Medulla oblongata (tissue), 1 donor: ENCODE data around the gene LARGE1.

Experiments used
- DNase-seq: peaks from one replicate; pipeline ENCODE4 v3.0.0-alpha.2; 2015; ENCODE audit errors: extremely low spot score

LARGE1 gene

DNA sequence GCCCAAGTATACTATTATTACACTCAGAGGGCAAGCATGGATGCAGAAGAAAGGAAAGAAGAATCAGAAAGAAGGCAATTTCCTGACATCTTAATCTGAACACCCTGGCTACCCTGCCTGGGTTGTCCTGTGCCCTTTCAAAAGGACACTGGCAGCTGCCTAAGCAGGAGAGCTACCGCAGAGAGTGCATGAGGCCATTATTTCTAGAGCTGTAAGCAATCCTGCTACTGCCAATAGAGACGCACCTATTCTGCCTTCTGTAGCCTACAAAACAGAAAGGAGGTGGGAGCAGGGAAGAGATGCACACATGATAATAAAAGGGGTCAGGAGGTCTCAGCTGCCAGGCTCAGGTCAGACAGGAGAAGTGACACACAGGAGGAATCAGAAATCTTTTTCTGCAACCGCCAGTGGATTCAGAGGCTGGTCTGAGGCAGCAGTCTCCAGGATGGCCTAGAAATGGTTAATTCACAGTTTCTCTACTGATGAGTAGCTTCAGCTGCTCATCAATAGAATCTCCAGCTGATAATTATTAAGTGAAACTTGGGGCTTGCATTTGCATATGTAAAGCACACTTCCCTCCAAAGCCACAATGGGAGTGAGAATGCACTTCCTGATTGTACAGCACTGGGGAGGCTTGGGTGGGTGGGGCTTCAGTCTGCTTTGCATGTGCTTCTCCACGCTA, 253.9 kb downstream of the LARGE1 start:
- no peak for DNase-seq

- DNase-seq = peak; percentile 21
Measured at GRCh38 chr22:33659448-33659847, 260.8 kb downstream of the LARGE1 start.

DNA sequence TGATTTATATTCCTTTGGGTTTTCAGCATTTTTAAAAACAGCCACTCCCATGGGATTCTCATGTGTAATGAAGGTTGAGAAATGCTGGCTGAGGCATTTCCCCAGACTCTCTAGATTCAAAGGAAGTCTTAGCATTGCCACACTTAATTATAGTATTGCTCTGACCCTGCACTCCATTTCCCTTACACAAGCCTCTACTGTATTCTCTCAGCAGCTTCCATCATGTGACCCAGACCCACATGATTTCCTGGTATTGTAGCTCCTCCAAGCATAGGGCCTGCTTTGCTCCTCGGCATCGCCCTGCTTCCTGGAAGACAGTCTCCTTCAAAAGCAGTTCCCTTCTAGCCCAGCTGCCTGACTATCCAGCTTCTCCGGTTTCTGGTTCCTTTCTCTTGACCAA, 261.5 kb downstream of the LARGE1 start:
- DNase-seq = no peak

- no peak for DNase-seq
Measured at GRCh38 chr22:33657670-33658069, 262.6 kb downstream of the LARGE1 start.

DNA sequence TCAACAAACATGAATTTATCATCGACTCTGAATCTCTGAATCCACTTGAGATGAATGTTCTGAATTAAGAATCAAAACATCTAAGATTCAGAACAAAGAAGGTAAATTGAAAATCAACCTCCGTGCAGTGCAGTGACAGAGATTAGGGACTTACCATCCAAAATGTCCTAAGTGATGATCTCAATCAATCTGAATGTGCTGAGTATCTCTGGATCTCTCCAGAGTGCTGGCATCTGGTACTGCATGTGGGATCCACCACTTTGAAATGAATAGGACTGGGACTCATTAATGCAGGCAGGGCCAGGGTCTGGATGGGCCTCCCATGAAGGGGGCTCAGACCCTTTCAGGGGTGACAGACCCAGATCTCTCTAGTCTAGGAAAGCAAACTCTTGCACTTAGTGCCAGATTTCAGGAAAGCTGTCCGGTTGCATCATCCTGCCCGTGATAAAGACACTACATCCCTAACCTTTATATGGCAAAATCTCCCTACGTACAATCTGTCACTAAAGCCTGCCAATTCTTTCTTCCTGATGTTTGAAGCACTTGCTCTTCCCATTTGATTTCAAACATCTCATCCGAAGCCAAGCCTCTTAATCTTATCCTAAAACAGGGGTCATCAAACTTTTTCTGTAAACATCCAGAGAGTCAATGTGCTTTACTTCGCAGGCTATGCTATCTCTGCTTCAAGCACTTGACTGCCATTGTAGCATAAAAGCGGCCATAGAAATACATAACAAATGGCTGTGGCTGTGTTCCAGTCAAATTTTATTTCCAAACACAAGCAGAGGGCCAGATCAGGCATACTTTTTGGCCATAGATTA, 263.3 kb downstream of the LARGE1 start:
- DNase-seq = no peak

DNA sequence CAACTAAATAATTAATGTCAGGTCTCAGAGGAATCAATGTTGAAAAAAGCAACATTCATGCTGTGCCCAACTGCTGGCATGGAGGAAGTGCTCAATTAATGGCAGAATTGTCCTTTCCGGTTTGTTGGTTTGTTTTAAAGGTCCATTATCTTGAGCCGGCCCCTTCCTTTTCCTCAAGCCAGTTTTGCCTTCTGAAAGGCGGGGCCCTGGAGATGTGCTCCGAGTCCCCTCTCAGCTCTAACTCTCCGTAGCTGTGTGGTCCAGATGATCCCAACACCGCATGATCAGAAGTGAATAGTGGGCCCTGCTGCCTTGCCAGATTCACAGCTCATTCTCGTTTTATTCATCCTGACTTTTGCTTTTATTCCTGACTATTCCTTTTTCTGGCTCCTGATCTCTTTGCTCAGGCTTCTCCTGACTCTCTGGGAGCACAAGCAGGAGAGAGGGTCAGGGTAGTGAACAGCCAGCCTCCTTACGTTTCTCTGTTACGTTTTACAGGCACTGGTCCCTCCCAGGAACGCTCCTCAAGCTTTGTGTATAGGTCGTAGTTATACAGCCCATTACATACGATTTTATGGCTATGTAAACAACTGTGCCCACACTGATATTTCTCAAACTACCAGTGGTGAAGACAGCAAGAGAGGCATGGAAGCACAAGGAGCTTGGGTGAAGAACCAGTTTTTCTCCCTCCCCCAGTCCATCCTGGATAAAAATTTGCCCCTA, 265.9 kb downstream of the LARGE1 start:
- no peak for DNase-seq

- DNase-seq = no peak
Measured at GRCh38 chr22:33653532-33654063, 266.7 kb downstream of the LARGE1 start.

DNA sequence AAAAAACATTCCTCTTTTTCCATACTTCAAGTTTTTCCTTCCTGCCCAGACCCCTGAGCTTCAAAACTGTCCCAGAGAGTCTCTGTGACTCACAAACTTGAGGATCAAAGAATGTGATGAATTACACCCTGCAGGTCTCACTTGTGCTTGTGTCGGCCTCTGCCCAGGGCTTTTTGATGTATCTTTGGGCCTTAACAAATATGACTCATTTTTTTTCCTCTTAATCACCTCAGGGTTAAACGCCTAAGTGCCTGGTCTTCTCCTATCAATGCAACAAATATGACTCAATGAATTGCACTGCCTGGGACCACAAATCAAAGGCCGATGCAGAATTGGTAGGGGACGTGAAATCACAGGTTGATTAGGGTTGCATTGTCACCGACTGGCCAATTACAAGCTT, 267.7 kb downstream of the LARGE1 start:
- DNase-seq = no peak

DNA sequence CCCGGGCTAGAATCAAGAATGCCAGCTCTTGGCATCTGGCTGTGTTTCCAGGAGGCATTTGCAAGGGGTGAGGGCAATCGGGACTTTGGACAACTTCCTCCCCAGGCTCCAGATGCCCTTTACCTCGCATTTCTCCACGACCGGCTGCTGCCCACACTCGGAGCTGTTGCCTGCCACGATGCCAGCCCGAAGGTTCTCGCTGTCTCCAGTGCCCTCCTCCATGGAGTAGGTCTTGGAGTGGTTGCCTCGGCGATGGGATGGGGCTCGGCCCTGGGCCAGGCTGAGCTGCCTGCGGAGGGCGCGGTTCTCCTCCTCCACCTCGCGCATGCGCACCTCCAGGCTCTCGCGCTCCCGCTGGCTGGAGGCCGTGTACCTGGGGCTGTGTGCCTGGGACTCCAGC, 270.0 kb downstream of the LARGE1 start:
- no peak for DNase-seq

DNA sequence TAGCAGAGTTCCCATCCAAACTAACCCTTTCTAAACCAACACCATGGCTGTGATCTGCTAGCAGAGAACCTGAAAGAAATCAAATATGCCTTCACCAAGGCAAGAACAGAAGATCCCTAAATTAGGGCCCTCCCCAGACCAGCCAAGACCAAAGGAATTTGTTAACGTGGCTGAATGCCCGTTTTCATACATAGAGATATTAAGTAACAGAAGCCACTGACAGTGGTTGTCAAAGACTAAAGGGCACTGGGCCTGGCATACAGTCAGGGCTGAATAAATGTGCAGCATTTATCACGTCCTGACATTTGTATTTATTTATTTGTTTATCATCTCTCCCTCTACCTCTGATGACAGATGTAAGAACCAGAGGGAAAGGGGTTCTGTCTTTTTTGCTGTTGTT, 271.8 kb downstream of the LARGE1 start:
- no peak for DNase-seq

DNA sequence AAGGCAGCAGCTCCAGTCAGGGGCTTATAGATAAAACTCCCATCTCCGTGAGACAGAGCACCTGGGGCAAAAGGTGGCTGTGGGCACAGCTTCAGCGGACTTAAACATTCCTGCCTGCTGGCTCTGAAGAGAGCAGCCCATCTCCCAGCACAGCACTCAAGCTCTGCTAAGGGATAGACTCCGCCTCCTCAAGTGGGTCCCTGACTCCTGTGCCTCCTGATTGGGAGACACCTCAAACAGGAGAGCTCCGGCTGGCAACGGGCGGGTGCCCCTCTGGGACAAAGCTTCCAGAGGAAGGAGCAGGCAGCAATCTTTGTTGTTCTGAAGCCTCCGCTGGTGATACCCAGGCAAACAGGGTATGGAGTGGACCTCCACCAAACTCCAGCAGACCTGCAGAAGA, 279.4 kb downstream of the LARGE1 start:
- no peak for DNase-seq

DNA sequence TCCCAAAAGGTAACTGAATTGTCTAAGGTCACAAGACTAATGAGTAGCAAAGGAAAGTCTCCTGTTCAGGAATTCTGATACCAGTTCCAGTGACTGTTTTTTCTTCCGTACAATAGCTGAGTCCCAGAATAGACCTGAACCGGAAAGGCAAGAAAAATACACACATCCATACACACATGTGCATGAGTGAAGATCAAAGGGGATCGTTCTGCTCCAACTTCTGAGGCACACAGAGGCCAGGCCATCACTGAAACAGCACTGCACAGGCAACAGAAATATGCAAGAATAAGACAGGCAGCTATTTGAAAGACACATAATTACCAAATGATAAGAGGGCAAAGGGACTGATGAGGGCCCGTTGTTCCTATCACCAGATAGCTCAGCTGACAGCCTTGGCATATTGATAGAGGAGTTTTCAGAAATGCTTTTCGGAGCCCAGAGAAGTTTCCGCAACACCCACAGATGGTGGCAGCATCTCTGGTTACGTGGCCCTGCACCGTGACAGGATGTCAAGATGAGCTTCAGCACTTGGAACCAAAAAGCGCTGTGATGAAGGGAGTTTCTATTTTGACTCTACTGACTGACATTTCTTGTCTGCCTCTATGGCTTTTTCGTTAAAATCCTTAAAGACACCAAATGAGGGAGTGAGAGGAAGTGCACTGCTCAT, 280.6 kb downstream of the LARGE1 start:
- DNase-seq = no peak

DNA sequence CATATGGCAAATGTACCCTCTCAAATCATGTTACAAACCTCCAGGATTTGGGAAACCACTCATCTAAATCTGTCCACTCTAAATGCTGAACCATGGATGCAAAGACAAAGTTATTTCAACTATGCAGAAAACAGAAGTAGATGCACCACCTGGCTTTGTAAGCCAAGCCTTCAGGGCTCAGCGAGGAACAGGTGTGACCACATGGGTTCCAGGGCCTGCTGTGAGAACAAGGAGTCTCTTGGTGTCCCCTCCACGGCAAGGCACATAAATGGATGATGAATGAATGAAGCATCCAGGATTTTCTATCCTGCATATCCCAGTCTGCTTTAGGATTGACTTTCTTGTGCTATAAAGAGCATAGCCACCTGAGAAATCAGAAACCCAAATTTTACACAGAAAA, 284.5 kb downstream of the LARGE1 start:
- DNase-seq = no peak

DNA sequence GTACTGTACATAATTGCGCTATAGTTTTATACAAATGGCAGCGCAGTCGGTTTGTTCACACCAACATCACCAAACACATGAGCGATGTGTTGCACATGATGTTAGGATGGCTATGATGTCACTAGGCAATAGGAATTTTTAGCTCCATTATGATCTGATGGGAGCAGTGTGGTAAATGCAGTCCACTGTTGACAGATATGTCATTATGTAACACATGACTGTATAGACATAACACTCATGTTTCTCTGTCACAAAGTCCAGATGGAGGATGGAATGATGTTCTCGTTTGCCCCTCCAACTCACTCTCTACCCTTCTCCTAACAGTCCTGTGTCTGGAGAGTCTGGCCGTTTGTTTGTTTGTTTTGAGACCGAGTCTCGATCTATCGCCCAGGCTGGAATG, 288.5 kb downstream of the LARGE1 start:
- no peak for DNase-seq

DNA sequence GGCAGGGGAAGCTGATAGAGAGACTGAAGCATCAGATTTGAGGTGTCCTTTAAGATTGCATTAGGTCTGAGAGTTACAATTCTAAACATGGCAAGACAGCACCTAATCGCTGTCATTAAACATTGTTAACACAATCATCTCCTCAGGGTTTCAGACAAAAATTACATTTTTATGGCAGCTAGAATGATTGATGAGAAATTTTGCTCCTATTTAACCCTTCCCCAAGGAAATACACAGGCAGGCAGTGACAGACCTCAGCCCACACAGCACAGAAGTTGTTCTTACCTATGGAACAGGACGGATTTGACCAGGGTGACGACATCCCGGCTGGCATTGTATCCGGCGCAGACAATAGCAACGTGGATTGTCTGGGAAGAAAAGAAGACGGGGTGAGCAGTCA, 294.3 kb downstream of the LARGE1 start:
- no peak for DNase-seq

DNA sequence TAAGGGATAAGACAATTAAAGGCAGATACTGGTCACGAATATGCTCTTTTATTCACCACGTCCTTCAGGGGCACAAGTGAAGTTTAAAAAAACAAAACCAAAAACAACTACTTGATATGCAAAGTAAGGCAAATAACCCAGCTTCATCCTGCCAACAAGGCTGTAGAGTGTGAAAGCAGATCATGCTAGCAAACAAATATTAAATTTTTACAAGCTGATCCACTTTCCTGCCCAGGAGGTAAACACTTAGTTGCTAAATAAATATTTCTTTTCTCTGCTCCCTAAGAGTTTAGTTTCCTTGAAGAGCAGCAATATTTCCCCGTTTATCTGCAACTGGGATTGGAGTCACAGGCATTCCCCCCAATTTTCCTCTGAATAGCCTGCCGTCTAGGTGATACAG, 300.2 kb downstream of the LARGE1 start:
- DNase-seq = no peak

DNA sequence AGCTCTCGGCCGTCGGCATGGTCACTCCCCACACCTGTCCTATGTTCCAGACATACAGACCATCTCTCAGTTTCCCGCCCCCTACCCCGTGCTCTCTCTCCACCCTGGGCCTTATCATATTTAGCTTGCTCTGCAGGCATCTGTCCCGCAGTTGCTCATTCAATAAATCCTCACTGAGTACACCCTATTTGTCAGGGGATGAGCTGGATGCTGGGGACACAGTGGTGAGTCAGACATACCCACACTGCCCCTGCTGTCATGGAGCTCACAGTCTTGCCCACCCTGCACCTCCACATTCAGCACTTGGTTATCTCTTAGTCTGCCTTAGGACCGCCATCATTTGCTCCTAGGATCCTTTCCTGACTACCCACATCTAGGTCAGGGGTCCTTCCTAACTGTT, 313.8 kb downstream of the LARGE1 start:
- no peak for DNase-seq

DNA sequence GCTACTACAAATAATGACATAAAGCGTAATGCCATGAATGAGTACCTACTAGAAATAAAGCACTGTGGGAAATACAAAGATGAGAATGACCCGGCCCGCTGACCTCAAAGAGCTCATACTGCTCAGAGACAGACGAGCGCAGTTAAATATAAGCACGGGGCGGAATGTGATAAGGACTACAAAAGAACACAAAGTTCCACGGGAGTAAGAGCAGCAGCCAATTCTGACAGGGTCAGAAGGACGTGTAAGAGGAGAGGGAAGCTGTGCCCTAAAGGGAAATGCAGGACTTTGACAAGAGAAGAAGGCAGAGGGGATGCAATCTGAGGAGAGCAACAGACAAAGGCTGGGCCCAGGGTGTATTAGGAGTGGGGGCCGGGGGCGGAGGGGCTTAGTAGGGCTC, 314.6 kb downstream of the LARGE1 start:
- DNase-seq = no peak

- DNase-seq = no peak
Measured at GRCh38 chr22:33605221-33605620, 315.1 kb downstream of the LARGE1 start.

GRCh38 chr22:33601062-33601461, 319.2 kb downstream of the LARGE1 start:
- DNase-seq = no peak

GRCh38 chr22:33600595-33600994, 319.7 kb downstream of the LARGE1 start:
- DNase-seq = no peak

- DNase-seq = no peak
Measured at GRCh38 chr22:33600113-33600512, 320.2 kb downstream of the LARGE1 start.
